NK-92 treated with Interleukin-12 subunit alpha and Interleukin-12 subunit beta, amount 100 ng/mL, for 24 hours (cell line): ENCODE measurements around the gene TPSG1.
"Not testable (repeated sequence)": the region's sequence is repeated elsewhere in the genome, so short reads cannot be mapped to it uniquely, and the experiment has no call there.

Experiments
- DNase-seq: peaks from one replicate; lab custom pipeline; 2025; lab: John Stamatoyannopoulos, UW

Gene TPSG1

GRCh38 chr16:1230471-1231212 is 5.6 kb upstream of the TPSG1 start:
- DNase-seq, result not testable (repeated sequence)

GRCh38 chr16:1230084-1230470 is 5.0 kb upstream of the TPSG1 start, which contains the start of gene TPSB2:
Gene TPSB2, minus strand, starts transcription at chr16:1230184. Its CDS starts 233 bp downstream, at chr16:1229951.
- not testable (repeated sequence) for DNase-seq

- not testable (repeated sequence) for DNase-seq
These were observed 4.4 kb upstream of the TPSG1 start for GRCh38 chr16:1229476-1229875.

DNA sequence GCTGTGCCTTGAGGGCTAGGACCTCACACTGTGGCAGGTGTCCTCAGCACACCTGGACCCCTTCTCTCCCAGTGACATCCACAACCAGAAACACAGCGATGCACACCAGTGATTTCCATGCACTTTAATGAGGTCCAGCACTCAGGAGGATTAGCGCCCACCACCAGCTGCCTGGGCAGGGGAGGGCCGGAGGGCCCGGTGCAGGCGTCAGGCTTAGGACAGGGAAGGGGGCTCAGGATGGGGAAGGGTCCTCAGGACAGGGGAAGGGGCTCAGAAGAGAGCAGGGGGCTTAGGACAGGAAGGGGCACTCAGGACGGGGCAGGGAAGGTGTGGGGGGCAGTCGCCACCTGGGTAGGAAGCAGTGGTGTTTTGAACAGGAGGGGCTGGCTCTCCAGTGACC is 3.2 kb upstream of the TPSG1 start:
- not testable (repeated sequence) for DNase-seq

DNA sequence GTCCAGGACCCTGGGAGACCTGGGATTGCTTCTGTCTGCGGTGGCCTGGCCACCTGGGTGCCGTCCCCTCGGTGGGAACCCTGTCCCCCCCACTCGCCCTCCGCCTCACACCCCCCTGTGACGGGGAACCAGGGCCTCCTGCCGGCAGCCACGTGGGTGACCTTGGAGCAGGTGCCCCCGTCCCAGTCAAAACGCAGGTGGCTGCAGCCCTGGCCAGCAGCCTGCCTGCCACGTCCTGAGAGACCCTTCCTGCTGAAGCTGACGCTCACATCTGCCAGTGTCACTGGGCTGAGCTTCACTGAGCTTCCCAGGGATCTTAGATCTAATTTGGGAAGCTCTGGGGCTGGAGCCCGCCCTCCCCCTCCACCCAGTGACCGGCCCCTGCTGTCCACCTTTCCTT is 1.6 kb upstream of the TPSG1 start:
- not testable (repeated sequence) for DNase-seq

DNA sequence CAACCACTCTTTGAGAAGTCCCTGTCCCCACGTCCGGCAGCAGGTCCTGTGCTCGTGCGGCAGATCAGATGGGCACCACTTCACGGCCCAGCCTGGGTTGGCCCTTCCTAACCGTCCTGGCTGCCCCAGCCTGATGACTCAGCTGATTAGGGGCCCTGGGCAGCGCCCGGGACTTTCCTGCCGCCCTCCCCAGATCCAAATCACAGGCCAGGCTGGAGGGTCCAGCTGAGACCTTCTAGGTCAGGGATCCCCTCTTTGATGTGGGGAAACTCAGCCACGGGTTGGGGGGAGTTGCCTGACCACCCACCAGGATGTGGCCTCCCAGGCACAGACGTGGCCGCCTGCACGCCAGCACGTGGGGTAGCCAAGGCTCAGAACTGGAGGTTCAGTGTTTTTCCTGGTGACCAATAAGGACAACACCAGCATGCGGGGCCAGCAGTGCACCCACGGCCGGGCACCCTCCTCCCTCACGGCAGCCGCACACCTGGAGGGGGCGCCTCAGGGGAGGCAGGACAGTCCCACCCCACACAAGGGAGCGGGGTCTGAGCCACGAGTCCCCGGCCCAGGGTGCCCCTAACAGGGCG is 752 bp upstream of the TPSG1 start:
- DNase-seq, result not testable (repeated sequence)

- no peak for DNase-seq
These were observed 510 bp downstream of the TPSG1 start for GRCh38 chr16:1224558-1224957.

DNA sequence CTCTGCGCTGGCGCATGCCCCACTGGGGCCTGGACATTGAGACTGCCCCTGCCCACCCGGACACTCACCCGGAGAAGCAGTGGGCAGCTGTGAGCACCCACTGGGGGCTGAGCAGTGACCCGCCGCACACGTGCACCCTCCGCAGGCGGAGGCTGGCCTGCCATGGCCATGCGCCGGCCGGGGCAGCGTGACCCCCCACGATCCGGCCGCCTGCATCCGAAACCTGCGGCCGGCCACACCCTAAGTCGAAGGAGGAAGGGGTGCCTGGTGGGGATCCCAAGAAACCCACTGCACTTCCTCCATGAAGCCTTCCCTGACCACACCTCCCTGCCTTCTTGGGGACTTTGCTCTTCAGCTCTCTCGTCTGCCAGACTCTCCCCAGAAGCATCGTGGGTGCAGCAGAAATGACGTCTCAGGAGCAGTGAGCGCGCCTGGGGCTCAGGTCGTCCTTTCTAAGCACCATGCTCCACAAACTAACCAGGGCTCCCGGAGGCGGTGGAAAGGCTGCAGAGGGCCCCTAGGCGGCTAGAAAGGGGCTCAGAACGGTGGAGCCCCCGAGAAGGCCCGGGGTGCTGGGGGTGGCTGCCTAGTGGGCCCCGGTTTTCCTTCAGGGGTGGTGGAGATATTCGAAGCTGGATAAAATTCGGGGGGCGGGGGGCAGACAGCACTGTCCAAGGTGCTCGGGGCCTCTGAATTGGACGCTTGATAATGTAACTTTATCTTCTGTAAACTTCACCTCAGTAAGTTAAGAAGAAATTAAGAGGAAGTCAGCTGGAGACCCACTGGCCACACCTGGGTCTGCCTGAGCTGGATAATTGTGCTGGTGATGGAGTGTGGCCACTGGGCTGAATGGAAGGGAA is 1.5 kb downstream of the TPSG1 start:
- DNase-seq, result no peak

DNA sequence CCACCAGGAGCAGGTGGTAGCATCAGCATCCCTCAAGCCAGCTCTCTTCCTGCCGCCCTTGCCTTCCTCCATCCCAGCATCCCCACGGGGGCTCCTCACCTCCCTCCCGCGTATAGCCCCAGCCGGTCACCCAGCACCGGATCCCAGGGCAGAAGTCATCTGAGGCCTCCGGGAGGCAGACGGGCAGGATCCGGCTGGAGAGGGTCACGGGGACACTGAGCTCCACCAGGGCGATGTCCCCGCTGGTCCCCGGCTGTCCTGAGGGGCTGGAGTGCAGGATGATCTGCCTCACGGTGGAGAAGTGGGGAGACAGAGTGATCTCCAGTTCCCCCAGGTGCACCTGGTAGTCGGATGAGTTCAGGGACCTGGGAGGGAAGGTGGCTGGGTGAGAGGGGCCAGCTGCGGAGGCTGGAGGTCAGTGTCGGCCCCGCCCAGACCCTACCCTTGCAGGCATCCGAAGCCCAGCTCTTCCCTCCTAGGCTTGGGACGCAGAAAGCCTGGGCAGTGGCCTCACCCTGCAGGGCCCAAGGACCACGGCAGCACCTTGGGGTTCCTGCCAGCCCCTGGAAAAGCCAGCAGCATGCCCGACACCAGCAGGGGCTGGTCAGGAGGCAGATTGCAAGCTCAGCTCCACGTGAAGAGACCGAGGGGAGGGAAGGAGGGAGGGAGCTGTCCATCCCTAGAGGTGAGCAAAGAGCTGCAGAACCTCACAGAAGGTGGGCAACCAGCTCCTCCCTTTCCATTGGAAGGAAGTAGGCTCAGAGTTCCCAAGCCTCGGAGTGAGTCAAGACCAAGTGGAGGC is 2.3 kb downstream of the TPSG1 start:
- no peak for DNase-seq

- no peak for DNase-seq
These were observed 3.2 kb downstream of the TPSG1 start for GRCh38 chr16:1221628-1222552.

- DNase-seq, result no peak
These were observed 4.0 kb downstream of the TPSG1 start for GRCh38 chr16:1220841-1221627.

DNA sequence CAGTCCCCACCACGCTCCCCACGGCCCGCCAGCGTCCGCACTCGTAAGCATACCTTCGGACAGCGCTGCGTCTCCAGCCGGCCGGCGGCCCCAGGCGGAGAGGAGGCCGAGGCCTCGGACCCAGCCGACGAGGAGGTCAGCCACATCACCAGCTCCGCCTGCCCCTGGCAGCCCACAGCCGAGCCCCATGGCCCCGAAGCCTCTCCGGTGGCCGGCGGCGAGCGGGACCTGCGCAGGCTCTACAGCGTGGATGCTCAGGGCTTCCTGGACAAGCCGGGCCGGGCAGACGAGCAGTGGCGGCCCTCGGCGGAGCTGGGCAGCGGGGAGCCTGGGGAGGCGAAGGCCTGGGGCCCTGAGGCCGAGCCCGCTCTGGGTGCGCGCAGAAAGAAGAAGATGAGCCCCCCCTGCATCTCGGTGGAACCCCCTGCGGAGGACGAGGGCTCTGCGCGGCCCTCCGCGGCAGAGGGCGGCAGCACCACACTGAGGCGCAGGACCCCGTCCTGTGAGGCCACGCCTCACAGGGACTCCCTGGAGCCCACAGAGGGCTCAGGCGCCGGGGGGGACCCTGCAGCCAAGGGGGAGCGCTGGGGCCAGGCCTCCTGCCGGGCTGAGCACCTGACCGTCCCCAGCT is 4.9 kb downstream of the TPSG1 start:
- DNase-seq, result no peak

GRCh38 chr16:1218930-1219611 is 6.0 kb downstream of the TPSG1 start:
- no peak for DNase-seq

DNA sequence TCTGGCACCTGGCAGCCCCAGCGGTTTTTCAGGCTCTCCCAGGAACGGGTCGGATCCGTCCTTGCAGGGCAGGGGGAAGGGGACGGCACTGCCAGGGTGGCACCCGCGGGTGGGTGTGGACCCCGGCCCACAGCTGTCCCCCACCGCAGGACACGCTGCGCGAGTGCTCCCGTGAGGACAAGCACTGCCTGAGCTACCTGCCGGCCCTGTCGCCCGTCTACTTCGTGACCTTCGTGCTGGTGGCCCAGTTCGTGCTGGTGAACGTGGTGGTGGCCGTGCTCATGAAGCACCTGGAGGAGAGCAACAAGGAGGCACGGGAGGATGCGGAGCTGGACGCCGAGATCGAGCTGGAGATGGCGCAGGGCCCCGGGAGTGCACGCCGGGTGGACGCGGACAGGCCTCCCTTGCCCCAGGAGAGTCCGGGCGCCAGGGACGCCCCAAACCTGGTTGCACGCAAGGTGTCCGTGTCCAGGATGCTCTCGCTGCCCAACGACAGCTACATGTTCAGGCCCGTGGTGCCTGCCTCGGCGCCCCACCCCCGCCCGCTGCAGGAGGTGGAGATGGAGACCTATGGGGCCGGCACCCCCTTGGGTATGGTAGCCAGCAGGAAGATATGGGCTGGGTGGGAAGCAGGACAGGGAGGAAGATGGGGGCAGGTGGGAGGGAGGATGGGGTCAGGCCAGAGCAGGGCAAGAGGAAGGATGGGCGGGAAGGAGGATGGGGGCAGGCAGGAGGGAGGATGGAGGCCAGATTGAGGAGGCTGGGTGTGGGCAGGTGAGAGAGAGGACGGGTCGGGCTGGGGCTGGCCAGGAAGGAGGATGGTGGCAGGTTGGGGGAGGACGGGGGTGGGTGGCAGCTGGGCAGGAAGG is 6.8 kb downstream of the TPSG1 start:
- no peak for DNase-seq

- no peak for DNase-seq
These were observed 7.5 kb downstream of the TPSG1 start for GRCh38 chr16:1217526-1217925.

GRCh38 chr16:1216681-1217400 is 8.2 kb downstream of the TPSG1 start:
- DNase-seq, result no peak

DNA sequence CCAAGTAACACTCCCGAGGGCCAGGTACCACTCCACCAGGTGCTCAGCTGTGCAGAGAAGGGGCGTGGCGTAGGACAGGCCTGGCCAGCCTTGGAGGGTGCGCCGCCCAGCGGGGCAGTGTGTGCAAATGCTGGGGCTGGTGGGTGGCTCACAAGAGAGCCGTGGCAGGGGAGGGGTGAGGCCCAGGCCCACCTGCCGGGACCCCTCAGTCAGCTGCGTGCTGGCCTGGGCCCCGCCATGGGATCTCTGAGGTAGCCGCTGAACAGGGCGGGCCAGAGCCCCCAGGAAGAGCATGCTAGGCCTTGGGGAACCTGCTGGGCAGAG is 8.8 kb downstream of the TPSG1 start:
- no peak for DNase-seq
